Gastroesophageal sphincter (tissue), 3 donors: Measurements from ENCODE around the gene TCOF1.

Experiments used
- CTCF ChIP-seq, 4 experiments: fragments of 200-600 bp in 2 of 4; fragments of 450-650 bp in 2 of 4; sonication (generic) in 1 of 4; IDR thresholded peaks; one replicate each; pipeline ENCODE4 v1.5.1; 2017 to 2019; ENCODE audit warnings: antibody characterized with exemption in 4 of 4, mild to moderate bottlenecking in 2 of 4, moderate library complexity in 2 of 4
- EP300 ChIP-seq: sonication (generic); formaldehyde crosslinking; IDR thresholded peaks from one replicate; pipeline ENCODE4 v1.6.1; 2017; ENCODE audit warnings: antibody characterized with exemption, mild to moderate bottlenecking
- POLR2A ChIP-seq, 2 donors: fragments of 450-650 bp; IDR thresholded peaks; one replicate each; pipeline ENCODE4 v1.6.1; 2017; ENCODE audit warnings: antibody characterized with exemption in 2 of 2, mild to moderate bottlenecking in 2 of 2, moderate library complexity in 1 of 2
- POLR2AphosphoS5 ChIP-seq: sonication (generic); formaldehyde crosslinking; IDR thresholded peaks from one replicate; pipeline ENCODE4 v1.6.1; 2017; ENCODE audit warnings: antibody characterized with exemption

GRCh38 chr5:150325426-150325825, 32.1 kb upstream of the TCOF1 start:
- no peak for TF ChIP-seq CTCF (IDR thresholded peaks at IDR 0.05)
- TF ChIP-seq POLR2AphosphoS5 = no peak
- TF ChIP-seq EP300 = no peak
- no peak for TF ChIP-seq POLR2A (IDR thresholded peaks at IDR 0.05)
